ENCODE data around the gene VBP1. TPM values are rescaled to one million over a fixed set of nuclear protein-coding genes. Genes with fewer than 3 reads are reported as not detected.
"Not testable (repeated sequence)": the region's sequence is repeated elsewhere in the genome, so short reads cannot be mapped to it uniquely, and the experiment has no call there.

VBP1 gene
- total RNA-seq, 1 donor from 2014 or later, result 59.4 TPM

DNA sequence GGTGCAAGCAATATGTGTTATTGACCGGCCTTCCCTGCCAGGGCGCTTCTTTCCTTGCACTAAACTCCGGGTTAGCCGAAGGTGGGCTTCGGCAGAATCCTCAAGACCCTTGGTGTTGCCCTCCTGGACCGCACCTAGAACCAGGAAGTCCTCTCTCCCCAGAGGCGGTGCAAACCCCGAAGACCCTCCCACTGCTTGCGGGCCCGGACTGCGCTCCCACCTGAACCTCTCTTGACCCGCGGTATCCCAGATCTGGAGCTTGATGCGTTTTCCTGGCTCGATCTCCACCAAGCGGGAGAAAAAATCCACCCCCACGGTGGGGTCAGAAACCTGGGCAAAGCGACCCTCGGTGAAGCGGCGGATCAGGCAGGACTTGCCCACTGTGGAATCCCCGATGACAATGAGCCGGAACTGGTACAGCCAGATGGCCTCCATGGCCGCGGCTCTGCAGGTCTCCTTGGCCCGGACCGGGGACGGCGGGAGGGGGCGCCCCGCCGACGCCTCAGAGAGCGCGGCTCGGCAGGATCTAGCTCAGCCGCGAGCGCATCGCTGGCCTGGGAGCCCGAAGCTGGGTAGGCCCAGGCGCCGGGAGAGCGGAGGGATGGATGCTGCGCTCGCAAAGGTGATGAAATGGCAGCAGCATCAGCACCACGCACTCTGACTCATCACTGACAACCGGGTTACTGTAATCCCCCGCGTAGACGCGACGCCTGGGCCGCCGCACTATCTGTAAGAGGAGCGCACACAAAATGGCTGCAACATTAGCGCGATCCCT is 47.8 kb downstream of the VBP1 start, which contains the start of gene RAB39B:
Gene RAB39B, minus strand, starts transcription at position 638 of the 775 bp plus-strand sequence. Its CDS starts 203 bp downstream, at position 435.
- peak; percentile 22 for DNase-seq (ENCODE audit: low read depth)

DNA sequence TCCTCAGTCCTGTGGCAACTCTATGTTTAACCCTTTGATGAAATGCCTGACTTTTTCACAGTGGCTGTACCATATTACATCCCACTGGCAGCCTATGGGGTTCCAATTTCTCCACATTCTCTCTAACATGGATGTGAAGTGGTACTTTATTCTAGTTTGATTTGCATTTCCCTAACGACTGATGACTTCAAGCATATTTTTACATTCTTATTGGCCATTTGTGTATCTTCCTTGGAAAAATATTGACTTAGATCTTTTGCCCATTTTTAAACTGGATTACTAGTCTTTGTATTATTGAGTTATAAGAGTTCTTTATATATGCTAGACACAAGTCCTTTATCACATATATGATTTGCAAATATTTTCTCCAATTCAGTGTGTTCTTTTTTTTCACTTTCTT is 50.2 kb downstream of the VBP1 start:
- no peak for DNase-seq (ENCODE audit: low read depth)

DNA sequence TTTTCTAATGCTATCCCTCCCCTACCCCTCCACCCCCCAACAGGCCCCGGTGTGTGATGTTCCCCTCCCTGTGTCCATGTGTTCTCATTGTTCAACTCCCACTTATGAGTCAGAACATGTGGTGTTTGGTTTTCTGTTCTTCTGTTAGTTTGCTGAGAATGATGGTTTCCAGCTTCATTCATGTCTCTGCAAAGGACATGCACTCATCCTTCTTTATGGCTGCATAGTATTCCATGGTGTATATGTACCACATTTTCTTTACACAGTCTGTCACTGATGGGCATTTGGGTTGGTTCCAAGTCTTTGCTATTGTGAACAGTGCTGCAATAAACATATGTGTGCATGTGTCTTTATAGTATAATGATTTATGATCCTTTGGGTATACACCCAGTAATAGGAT is 51.7 kb downstream of the VBP1 start:
- DNase-seq (ENCODE audit: low read depth), result not testable (repeated sequence)

DNA sequence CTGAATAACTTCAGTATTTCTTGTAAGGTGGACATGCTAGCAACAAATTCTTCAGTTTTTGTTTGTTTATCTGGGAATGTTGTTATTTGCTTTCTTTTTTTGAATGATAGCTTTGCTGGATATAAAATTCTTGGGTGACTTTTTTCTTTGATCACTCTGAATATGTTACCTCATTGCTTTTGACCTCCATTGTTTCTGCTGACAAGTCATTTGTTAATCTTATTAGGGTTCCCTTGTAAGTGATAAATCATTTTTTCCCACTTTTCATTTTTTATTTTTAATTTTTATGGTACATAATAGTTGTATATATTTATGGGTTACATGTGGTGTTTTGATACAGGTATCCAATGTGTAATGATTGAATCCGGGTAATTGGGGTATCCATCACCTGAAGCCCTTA is 54.7 kb downstream of the VBP1 start:
- DNase-seq (ENCODE audit: low read depth), result no peak

DNA sequence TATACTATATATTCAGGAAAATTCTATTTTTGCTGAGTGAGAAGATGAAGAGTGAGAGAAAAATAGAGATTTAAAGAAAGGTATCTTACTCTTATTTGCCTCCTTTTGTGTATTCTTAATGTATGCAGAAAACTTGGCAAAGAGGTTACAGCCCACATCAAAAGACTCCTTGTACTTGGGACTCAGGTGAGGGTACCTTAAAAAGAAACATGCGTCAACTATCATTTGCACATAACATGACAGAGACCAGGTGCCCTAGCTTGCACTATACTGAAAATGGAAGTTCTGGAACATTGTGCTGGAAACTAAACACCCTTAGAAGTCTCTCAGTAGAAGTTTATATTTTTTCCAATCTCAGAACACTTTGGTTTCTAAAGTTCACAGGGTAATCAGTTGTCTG is 63.6 kb downstream of the VBP1 start:
- DNase-seq (ENCODE audit: low read depth), result no peak

Other genes starting within 250 kb of the VBP1 start
- gene F8, start 193.7 kb upstream of the VBP1 start, total RNA-seq, result 4.7 and 5.2 TPM in 2 replicates
- gene FUNDC2, start 189.6 kb upstream of the VBP1 start, total RNA-seq, result 39.9 and 59.4 TPM in 2 replicates
- 9.4 and 10.2 TPM in 2 replicates for gene CMC4, start 145.3 kb upstream of the VBP1 start, total RNA-seq
- gene MTCP1, start 145.3 kb upstream of the VBP1 start, total RNA-seq, result 4.2 and 5.2 TPM in 2 replicates
- 17.7 and 40.6 TPM in 2 replicates for gene BRCC3, start 145.0 kb upstream of the VBP1 start, total RNA-seq
- under 0.01 and 0.35 TPM in 2 replicates for gene RAB39B, start 48.0 kb downstream of the VBP1 start, total RNA-seq
- gene CLIC2, start 118.2 kb downstream of the VBP1 start, total RNA-seq, result 0.35 and 0.52 TPM in 2 replicates
- gene F8A2, start 165.6 kb downstream of the VBP1 start, total RNA-seq, result 1.4 TPM in 1 of 2 replicates, not detected in the other
- gene F8A3, start 242.2 kb downstream of the VBP1 start, total RNA-seq, result 0.52 and 5.6 TPM in 2 replicates